Measurements from ENCODE around the gene CCNG2. TPM values are rescaled to one million over a fixed set of nuclear protein-coding genes. Genes with fewer than 3 reads are reported as not detected.
A peak's percentile ranks its signal among the peaks of the same experiment; 100 is the strongest.

The CCNG2 gene
- total RNA-seq, 2 donors from 2014 or later = 34.0 to 145 TPM

- peak; percentile 92 for DNase-seq
- Histone ChIP-seq H3K4me3 (peak overlapping the region; percentile 98), H3K27me3 (no peaks in the 10 kb centered on the region), H3K36me3 (no peaks in the 10 kb centered on the region), H3K9ac (ENCODE audit: low read depth in 2 of 2, low read length in 2 of 2) (peak overlapping the region; percentile 90 to 93), H3K9me3 (no peaks in the 10 kb centered on the region), H3K4me1 (no peaks in the 10 kb centered on the region), H3K27ac (peak overlapping the region; percentile 98)
- intact Hi-C loops (cut with DNase I) = loop anchor here (10.0 kb wide), 1 partner anchor 83 kb away; the partner anchor contains the start of gene CCNI
- no peak for TF ChIP-seq CTCF (IDR thresholded peaks at IDR 0.05)
Measured at GRCh38 chr4:77157859-77158486, 966 bp downstream of the CCNG2 start.

GRCh38 chr4:77158487-77158861, 1.5 kb downstream of the CCNG2 start:
- H3K9ac ChIP-seq (ENCODE audit: low read depth in 2 of 2, low read length in 2 of 2) = peak overlapping the region; percentile 90 to 93
- peak overlapping the region; percentile 98 for H3K27ac ChIP-seq
- intact Hi-C loops (cut with DNase I) = loop anchor here (10.0 kb wide), 1 partner anchor 84 kb away; the partner anchor contains the start of gene CCNI
- H3K9me3 ChIP-seq = no peaks in the 10 kb centered on the region
- no peaks in the 10 kb centered on the region for H3K4me1 ChIP-seq
- no peaks in the 10 kb centered on the region for H3K36me3 ChIP-seq
- no peak for TF ChIP-seq CTCF (IDR thresholded peaks at IDR 0.05)
- peak overlapping the region; percentile 98 for H3K4me3 ChIP-seq
- H3K27me3 ChIP-seq = no peaks in the 10 kb centered on the region
- no peak for DNase-seq

- no peaks in the 10 kb centered on the region for H3K36me3 ChIP-seq
- no peaks in the 10 kb centered on the region for H3K27me3 ChIP-seq
- no peak for TF ChIP-seq CTCF (IDR thresholded peaks at IDR 0.05)
- DNase-seq = no peak
- H3K27ac ChIP-seq = no peak overlapping the region
- H3K9me3 ChIP-seq = no peaks in the 10 kb centered on the region
- H3K4me3 ChIP-seq = peak overlapping the region; percentile 98
- no peaks in the 10 kb centered on the region for H3K4me1 ChIP-seq
- intact Hi-C loops (cut with DNase I) = loop anchor here (10.0 kb wide), 1 partner anchor 85 kb away; the partner anchor contains the start of gene CCNI
- H3K9ac ChIP-seq (ENCODE audit: low read depth in 2 of 2, low read length in 2 of 2) = no peak overlapping the region
Measured at GRCh38 chr4:77159806-77160205, 2.8 kb downstream of the CCNG2 start.

GRCh38 chr4:77163641-77164040, 6.6 kb downstream of the CCNG2 start:
- Histone ChIP-seq H3K9ac (ENCODE audit: low read depth in 2 of 2, low read length in 2 of 2) (no peak overlapping the region), H3K27ac (no peak overlapping the region), H3K27me3 (no peaks in the 10 kb centered on the region), H3K4me3 (no peak overlapping the region), H3K4me1 (no peaks in the 10 kb centered on the region), H3K36me3 (no peaks in the 10 kb centered on the region), H3K9me3 (no peaks in the 10 kb centered on the region)
- intact Hi-C loops (cut with DNase I) = no loop called here
- TF ChIP-seq CTCF (IDR thresholded peaks at IDR 0.05) = no peak
- no peak for DNase-seq

GRCh38 chr4:77167173-77167572, 10.2 kb downstream of the CCNG2 start:
- no peak for DNase-seq
- Histone ChIP-seq H3K27ac (no peak overlapping the region), H3K4me1 (no peaks in the 10 kb centered on the region), H3K9me3 (no peaks in the 10 kb centered on the region), H3K27me3 (no peaks in the 10 kb centered on the region), H3K9ac (ENCODE audit: low read depth in 2 of 2, low read length in 2 of 2) (no peak overlapping the region), H3K4me3 (no peak overlapping the region), H3K36me3 (no peaks in the 10 kb centered on the region)
- intact Hi-C loops (cut with DNase I) = no loop called here
- no peak for TF ChIP-seq CTCF (IDR thresholded peaks at IDR 0.05)
